OCI-LY1 (cell line): ENCODE data around the gene FAT1.

Experiments used
- CTCF ChIP-seq: fragments of 200-600 bp; sonication (generic), shearing (Covaris generic); IDR thresholded peaks from 2 replicates; pipeline ENCODE4 v1.5.1; 2017; ENCODE audit warnings: mild to moderate bottlenecking, antibody characterized with exemption, low read length, moderate library complexity, mixed read lengths
- EZH2 ChIP-seq: fragments of 200-600 bp; sonication (generic), shearing (Covaris generic); IDR thresholded peaks from 2 replicates; pipeline ENCODE4 v1.8.0; 2017; ENCODE audit warnings: borderline replicate concordance, mixed run types, mild to moderate bottlenecking, antibody characterized with exemption, low read length, moderate library complexity, mixed read lengths

DNA sequence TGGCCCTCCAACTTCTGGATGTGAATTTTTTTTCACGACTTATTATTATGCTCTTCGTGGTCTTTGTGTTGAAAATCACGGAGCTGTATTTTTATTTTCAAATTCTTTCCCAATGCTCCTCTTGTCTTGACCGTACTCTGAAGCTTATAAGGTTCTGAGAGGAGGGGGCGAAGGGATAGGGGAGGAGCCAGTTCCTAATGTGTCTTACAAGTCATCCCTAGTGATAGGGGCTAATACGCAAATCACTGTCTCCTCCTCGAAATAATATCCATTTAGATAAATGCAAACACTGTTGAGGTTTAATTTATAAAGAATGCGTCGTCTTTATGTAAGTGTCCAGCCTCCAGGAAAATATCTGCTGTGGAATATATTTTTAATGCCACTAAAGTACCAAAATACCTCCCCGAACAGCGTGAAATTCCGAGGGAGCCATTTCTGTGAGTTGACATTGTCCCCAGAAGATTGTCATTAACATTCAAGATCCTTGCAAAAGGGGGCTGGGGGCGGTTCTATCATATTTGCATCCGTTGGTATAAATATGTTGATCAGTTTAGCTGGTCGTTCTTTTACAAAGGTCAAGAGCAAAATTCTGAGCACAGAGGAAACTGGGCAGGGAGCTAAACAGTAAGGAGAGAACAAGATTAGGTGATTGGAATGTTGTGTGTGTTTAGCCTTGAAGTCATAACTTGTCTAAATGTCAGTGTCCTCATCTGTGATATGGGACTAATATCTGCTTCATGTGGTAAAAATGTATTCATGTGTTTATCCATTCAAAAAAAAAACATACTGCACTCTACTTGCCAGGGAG lies 3.7 kb upstream of the FAT1 start:
- TF ChIP-seq CTCF (no peak), EZH2 (no peak)
